ENCODE data around the gene EIF4E1B.

Gene EIF4E1B

GRCh38 chr5:176664479-176664878, 34.0 kb downstream of the EIF4E1B start:
- no peak for DNase-seq (ENCODE audit: low read depth)
- H3K4me3 ChIP-seq (ENCODE audit: low read depth, low read length), result no peak overlapping the region
- TF ChIP-seq POLR2A (IDR thresholded peaks at IDR 0.05; ENCODE audit: extremely low read depth, insufficient read length) (no peak), MAX (IDR thresholded peaks at IDR 0.05; ENCODE audit: low read depth, low read length) (no peak), MYC (IDR thresholded peaks at IDR 0.05; ENCODE audit: low read depth, low read length) (no peak), CTCF (IDR thresholded peaks at IDR 0.05; ENCODE audit: low read depth, low read length) (no peak)

- TF ChIP-seq MAX (IDR thresholded peaks at IDR 0.05; ENCODE audit: low read depth, low read length) (no peak), MYC (IDR thresholded peaks at IDR 0.05; ENCODE audit: low read depth, low read length) (no peak), CTCF (IDR thresholded peaks at IDR 0.05; ENCODE audit: low read depth, low read length) (no peak), POLR2A (IDR thresholded peaks at IDR 0.05; ENCODE audit: extremely low read depth, insufficient read length) (no peak)
- no peak overlapping the region for H3K4me3 ChIP-seq (ENCODE audit: low read depth, low read length)
- no peak for DNase-seq (ENCODE audit: low read depth)
Measured at GRCh38 chr5:176664886-176665285, 34.4 kb downstream of the EIF4E1B start.

- no peak for DNase-seq (ENCODE audit: low read depth)
- TF ChIP-seq MAX (IDR thresholded peaks at IDR 0.05; ENCODE audit: low read depth, low read length) (no peak), POLR2A (IDR thresholded peaks at IDR 0.05; ENCODE audit: extremely low read depth, insufficient read length) (no peak), MYC (IDR thresholded peaks at IDR 0.05; ENCODE audit: low read depth, low read length) (no peak), CTCF (IDR thresholded peaks at IDR 0.05; ENCODE audit: low read depth, low read length) (no peak)
- H3K4me3 ChIP-seq (ENCODE audit: low read depth, low read length), result no peak overlapping the region
Measured at GRCh38 chr5:176665517-176665916, 35.0 kb downstream of the EIF4E1B start.

- no peak for DNase-seq (ENCODE audit: low read depth)
- no peak for TF ChIP-seq CTCF (IDR thresholded peaks at IDR 0.05; ENCODE audit: low read depth, low read length)
- no peak for TF ChIP-seq POLR2A (IDR thresholded peaks at IDR 0.05; ENCODE audit: extremely low read depth, insufficient read length)
- no peak overlapping the region for H3K4me3 ChIP-seq (ENCODE audit: low read depth, low read length)
Measured at GRCh38 chr5:176667637-176668036, 37.2 kb downstream of the EIF4E1B start.

GRCh38 chr5:176670449-176670848, 40.0 kb downstream of the EIF4E1B start:
- H3K4me3 ChIP-seq (ENCODE audit: low read depth, low read length), result no peak overlapping the region
- no peak for DNase-seq (ENCODE audit: low read depth)
- no peak for TF ChIP-seq MYC (IDR thresholded peaks at IDR 0.05; ENCODE audit: low read depth, low read length)
- TF ChIP-seq MAX (IDR thresholded peaks at IDR 0.05; ENCODE audit: low read depth, low read length), result no peak
- no peak for TF ChIP-seq POLR2A (IDR thresholded peaks at IDR 0.05; ENCODE audit: extremely low read depth, insufficient read length)
- no peak for TF ChIP-seq CTCF (IDR thresholded peaks at IDR 0.05; ENCODE audit: low read depth, low read length)

- TF ChIP-seq MYC (IDR thresholded peaks at IDR 0.05; ENCODE audit: low read depth, low read length) (no peak), POLR2A (IDR thresholded peaks at IDR 0.05; ENCODE audit: extremely low read depth, insufficient read length) (no peak), MAX (IDR thresholded peaks at IDR 0.05; ENCODE audit: low read depth, low read length) (no peak), CTCF (IDR thresholded peaks at IDR 0.05; ENCODE audit: low read depth, low read length) (no peak)
- no peak for DNase-seq (ENCODE audit: low read depth)
- H3K4me3 ChIP-seq (ENCODE audit: low read depth, low read length), result no peak overlapping the region
Measured at GRCh38 chr5:176671399-176671798, 40.9 kb downstream of the EIF4E1B start.

Measured in NB4 (cell line).